ENCODE measurements around the gene SEMA3C.

Gene SEMA3C

GRCh38 chr7:80774843-80775242 lies 144.0 kb downstream of the SEMA3C start:
- DNase-seq = no peak

DNA sequence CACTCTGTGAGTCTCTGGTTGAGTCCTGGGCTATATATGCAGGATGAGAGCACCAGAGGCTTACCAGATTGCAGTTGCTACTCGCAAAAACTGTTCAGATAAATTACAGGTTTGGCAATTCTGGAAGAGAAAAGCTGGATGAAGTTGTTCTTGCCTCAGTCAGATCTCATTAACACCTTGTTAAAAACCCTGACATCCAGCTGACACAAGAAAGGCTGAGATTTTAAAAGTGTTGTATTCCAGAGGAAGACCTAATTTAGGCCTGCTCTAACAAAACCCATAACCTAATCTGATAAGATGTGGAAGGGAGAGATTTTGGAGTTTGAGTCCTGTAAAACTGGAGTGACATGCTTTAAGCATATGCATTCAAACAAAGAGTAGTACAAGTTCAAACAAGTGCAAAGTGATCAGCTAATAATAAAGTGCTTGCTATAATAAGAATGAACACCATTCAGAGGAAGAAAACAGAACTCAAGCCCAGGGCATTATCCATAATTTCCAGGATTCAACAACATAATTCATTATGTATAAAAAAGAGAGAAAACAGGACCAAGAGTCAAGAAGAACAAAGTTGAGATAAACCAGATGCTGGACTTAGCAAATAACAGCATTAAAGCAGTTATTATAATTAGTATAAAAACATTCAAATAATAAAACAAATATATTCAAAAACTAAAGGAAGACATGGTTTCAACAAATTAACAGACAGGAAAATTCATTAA lies 144.9 kb downstream of the SEMA3C start:
- no peak for DNase-seq

DNA sequence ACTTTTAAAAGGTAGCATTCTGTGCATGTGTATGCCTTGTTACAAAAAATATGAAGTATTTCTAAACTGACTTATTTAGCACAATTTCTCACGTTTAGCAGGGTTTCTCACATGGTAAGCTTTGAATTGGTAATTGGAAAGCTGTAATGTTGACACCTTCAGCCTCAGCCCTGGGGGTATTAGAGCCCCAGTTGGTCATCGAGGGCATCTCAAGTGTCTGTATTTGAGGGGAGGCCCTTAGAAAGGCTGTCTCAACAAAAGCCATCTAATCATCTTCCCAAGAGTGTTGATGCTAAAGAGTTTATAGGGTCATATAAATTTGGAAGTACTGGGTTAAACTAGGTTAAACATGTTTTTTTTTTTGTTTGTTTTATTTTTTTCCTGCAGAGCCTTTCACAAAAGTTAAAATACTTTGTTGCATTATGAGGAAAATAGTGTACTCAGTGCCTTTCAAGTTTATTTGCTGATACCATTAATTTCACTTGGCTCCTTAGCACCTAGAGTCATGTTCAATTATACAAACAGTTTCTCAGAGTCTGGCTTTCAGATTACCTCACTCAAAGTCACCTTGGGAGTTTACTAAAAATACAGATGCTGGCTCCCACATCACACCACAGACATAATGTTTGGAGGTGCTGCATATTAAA lies 146.4 kb downstream of the SEMA3C start:
- DNase-seq = no peak

DNA sequence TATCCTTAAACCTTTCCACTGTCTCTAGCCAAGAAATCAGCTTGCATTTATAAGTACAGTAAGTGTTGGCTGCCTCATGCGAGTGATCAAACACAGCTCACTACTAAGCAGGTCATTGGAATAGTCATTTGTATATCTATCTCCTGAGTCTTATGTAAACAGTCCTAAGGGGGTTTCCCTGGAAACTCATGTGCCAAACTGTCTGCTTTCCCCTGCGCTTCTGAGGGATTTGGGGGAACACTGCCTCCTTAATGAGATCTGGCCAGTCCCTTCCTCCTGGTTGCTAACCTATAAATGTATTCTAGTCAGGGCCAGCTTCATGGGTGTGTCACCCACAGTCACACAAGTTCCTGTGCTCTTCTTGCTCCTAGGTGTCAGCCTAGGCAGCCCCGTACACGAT lies 147.3 kb downstream of the SEMA3C start:
- no peak for DNase-seq

DNA sequence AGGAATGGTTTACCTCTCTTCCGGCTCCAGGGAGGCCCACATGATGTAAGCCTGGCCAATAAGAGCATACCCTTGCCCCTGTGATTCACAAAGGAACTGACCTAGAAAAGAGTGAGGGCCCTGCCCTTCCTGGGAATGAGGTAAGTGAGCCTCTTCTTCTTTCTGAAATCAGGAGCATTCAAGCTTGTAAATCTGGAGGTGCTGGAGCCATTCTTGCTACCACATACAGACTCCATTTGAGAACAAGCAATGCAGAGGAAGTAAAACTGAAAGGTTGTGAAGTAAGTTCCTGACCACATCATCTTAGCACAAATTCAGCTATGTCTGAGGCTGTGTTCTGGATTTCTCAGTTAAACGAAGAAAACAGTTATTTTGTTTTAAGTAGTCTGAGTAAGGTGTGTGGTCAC lies 148.2 kb downstream of the SEMA3C start:
- DNase-seq = no peak

GRCh38 chr7:80770061-80770460 lies 148.8 kb downstream of the SEMA3C start:
- no peak for DNase-seq

GRCh38 chr7:80768756-80769155 lies 150.1 kb downstream of the SEMA3C start:
- no peak for DNase-seq

DNA sequence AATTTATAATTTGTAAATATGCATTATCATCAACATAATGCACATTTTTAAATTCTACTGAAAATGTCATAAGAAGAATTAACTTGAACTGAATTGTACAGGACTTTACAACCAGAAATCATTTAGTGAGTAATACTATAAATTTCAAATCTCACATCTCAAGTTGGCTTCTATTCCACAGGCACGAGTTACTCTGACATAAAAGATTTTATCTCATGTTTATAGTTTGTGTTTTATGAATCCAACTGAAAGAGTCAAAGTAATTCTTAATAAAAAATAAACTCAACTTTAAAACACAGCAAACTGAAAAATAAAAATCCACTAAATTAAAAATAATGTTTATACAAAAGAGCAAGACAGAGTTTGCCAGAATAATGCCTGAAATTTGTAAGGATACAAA lies 151.2 kb downstream of the SEMA3C start:
- DNase-seq = no peak

DNA sequence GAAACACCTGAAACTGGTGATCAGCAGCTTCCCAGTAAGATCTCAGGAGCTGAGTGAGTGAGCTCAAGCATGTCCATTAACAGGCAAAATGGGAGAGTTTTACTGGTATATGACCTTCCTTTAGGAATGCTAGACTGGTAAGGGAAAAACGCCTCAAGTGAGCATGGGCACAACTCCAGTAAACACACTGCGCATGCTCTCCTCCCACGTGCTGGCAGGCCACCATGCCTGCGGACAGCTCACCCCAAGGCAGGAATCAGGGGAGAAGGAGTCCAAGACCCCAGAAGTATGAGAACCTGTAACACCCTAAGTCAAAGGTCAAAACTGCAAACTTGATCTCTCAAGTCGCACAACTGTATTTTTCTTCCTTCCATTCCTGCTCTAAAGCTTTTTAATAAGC lies 152.1 kb downstream of the SEMA3C start:
- DNase-seq = no peak

DNA sequence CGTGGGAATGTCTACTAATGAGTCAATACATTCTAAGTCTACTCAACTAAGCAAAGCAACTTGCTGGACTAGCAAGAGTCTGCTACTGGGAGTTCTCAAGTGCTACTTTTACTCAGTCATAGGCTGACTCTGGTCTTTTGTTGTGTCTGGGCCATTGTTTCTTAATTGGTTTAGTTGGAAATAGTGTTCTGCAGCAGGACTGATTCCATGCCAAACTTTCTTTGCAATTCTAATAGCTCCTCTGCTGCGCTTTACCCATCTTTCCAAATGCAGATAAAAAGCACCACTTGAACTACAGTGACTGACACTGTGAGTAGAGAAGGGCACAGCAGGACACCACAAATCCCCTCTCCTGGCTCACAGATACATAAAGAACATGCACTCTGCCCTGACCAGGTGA lies 154.7 kb downstream of the SEMA3C start:
- DNase-seq = no peak

GRCh38 chr7:80763704-80764103 lies 155.1 kb downstream of the SEMA3C start:
- DNase-seq = no peak

- no peak for DNase-seq
These were observed 155.6 kb downstream of the SEMA3C start for GRCh38 chr7:80763289-80763688.

DNA sequence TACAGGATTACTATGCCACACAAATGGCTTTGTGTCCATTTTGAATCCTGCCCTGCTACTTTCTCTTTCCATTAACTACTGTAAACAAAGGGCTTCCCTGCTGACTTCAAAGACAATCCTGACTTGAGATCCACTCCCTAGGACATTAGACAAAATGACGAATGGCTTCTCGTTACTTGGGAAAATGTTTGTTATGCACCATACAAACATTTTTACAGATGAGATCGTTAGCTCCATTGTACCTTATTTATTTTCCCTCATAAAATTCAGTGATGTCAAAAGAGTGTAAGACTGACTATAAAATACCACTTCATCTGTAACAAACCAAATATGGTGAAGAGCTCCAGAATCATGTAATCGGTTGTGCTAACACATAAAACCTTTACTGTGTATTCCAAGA lies 158.6 kb downstream of the SEMA3C start:
- DNase-seq = no peak

- no peak for DNase-seq
These were observed 165.7 kb downstream of the SEMA3C start for GRCh38 chr7:80752954-80753690.

GRCh38 chr7:80749270-80749669 lies 169.6 kb downstream of the SEMA3C start:
- no peak for DNase-seq

- no peak for DNase-seq
These were observed 170.3 kb downstream of the SEMA3C start for GRCh38 chr7:80748363-80749042.

DNA sequence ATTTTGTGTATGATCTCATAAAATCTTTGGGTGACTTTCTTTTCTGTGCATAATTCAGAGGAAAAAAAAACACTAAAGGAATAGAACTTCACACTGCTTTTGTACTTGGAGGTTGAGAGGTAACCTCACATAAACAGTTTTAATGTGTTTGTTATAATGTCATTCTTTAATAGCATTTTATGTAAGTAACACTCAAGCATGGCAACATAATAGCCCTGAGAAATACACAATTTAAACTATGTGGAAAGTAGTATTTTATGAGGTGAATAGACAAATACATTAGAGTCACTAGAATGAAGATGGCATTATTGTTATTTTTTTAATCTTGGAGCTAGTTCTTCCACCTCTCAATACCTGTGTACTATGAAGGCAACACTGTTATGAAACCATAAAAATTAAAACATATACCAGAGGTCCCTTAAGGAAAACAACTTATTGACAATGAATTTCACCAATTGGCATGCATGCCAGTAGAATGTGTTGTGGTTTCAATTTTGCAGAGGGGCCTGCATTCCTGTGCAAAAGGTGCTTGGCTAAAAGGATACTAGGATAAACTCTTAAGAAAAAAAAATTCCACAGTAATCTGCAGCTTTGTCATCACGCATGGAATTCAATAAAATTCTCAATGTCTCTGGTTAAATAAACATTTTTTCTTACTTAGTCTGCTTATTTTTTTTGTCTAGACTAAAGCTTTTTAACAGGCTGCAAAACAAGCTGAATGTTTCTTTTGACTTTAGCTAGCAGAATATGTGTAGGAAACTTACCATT lies 177.9 kb downstream of the SEMA3C start:
- DNase-seq = no peak

DNA sequence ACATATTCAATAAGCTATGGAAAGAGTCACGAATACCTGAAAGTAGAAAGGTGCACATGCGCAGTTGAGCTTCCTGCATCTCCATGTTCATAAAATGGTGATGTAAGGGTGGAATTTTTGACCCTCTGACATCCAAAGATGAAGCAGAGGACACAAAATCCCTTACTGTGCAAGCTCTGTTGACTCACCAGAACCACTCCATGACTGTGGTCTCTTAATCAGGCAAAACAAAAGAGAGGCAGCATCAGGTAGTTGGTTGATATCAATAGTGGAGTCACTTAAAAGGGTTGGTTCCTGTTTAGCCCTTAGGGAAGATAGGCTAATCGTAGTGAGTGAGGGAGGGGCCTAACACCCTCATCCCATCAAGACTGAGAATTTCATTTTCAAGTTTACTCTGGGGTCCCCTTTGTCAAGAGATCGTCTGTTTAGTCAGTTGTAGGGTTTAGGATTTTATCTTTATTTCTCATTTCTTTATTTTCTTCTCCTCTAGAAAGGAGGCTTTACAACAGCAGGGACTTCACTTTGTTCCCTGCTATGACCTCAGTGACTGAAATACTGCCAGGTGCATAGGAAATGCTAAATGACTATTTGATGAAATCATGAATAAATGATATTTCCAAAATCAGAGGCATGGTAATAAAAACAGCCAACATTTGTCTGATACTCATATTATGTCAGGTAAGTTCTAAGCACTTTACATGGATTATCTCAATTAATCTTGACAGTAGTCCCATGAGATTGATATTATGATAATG lies 182.3 kb downstream of the SEMA3C start:
- no peak for DNase-seq

GRCh38 chr7:80735330-80735729 lies 183.5 kb downstream of the SEMA3C start:
- no peak for DNase-seq

- no peak for DNase-seq
These were observed 184.8 kb downstream of the SEMA3C start for GRCh38 chr7:80734011-80734410.

DNA sequence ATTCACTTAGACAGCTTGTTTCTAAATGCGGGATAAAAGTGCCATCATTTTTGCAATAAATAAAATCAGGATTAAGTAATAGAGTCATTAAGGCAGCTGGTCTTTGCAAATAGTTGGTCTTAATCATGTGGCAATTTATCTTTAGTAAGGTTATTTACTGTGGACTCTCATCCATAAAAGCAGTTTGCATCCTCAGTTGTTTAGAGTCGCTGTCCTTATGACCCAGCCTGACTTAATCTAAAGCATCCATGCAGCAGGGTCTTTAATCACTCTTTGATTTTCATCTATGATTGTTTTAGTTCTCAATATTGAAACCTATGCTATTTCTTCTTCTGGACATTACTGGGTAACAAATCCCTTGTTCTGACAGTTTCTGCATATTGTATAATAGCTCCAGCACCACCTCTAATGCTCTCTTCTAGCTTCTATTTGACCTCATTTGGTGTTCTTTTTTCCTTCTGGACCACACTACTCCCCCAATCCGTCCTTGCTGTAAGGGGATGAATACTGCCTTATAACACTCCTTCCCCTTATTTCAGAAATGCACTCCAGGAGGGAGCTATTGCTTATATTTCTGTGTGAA lies 185.4 kb downstream of the SEMA3C start:
- DNase-seq = no peak

GRCh38 chr7:80732630-80733029 lies 186.2 kb downstream of the SEMA3C start:
- no peak for DNase-seq

Measured in NCI-H1436 (cell line).